Measurements from ENCODE around the gene EPHB2. TPM values are rescaled to one million over a fixed set of nuclear protein-coding genes. Genes with fewer than 3 reads are reported as not detected.

The EPHB2 gene
- total RNA-seq, 2 donors from 2014 or later: 11.4 to 17.4 TPM

- intact Hi-C loops (cut with DNase I): no loop called here
Observed at GRCh38 chr1:22745669-22746585, 35.3 kb downstream of the EPHB2 start.

GRCh38 chr1:22747021-22747734 lies 36.5 kb downstream of the EPHB2 start:
- intact Hi-C loops (cut with DNase I): no loop called here
- no peak for DNase-seq (ENCODE audit: low spot score)

More at GRCh38 chr1:22745669-22746585, 35.3 kb downstream of the EPHB2 start:
- DNase-seq (ENCODE audit: low spot score): no peak

DNA sequence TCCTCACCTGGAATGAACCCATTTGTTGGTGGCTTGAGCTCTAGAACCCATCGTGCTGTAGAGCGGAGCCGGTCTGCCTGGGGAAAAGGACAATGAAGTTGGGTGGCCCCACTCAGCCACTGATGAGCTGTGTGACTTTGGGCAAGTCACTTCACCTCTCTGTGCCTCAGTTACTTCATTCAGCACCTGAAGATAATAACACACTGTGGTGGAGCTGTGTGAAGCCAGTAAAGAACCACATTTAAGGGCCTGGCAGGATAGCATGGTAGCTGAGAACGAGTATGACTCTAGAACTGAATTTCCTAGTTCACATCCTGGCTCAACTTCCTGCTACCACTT lies 37.1 kb downstream of the EPHB2 start:
- no peak for DNase-seq (ENCODE audit: low spot score)
- intact Hi-C loops (cut with DNase I): no loop called here

- no peak for DNase-seq (ENCODE audit: low spot score)
- intact Hi-C loops (cut with DNase I): no loop called here
Observed at GRCh38 chr1:22749503-22749902, 38.9 kb downstream of the EPHB2 start.

- no peak for DNase-seq (ENCODE audit: low spot score)
- intact Hi-C loops (cut with DNase I): no loop called here
Observed at GRCh38 chr1:22749919-22750684, 39.5 kb downstream of the EPHB2 start.

- intact Hi-C loops (cut with DNase I): no loop called here
- no peak for DNase-seq (ENCODE audit: low spot score)
Observed at GRCh38 chr1:22750685-22751051, 40.0 kb downstream of the EPHB2 start.

- intact Hi-C loops (cut with DNase I): no loop called here
- DNase-seq (ENCODE audit: low spot score): no peak
Observed at GRCh38 chr1:22751124-22751531, 40.5 kb downstream of the EPHB2 start.

- intact Hi-C loops (cut with DNase I): no loop called here
- DNase-seq (ENCODE audit: low spot score): no peak
Observed at GRCh38 chr1:22752339-22752738, 41.7 kb downstream of the EPHB2 start.

GRCh38 chr1:22753481-22753971 lies 42.9 kb downstream of the EPHB2 start:
- no peak for DNase-seq (ENCODE audit: low spot score)
- intact Hi-C loops (cut with DNase I): no loop called here

GRCh38 chr1:22754106-22754768 lies 43.6 kb downstream of the EPHB2 start:
- intact Hi-C loops (cut with DNase I): no loop called here
- DNase-seq (ENCODE audit: low spot score): no peak

DNA sequence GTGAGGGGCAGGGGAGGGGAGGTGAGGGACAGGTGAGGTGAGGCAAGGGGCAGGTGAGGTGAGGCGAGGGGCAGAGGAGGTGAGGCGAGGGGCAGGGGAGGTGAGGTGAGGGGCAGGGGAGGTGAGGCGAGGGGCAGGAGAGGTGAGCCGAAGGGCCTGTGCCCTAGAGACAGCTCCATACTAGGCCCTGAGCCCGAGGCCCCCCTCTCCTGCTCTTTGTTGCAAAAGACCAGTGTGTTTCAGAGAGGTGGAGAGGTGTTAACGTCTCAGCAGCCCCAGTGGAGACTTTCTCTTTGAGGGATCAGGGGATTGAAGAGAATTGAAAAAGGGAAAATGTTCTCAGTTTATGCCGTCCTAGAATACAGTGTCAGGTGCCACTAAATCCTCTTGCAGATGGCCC lies 44.2 kb downstream of the EPHB2 start:
- no peak for DNase-seq (ENCODE audit: low spot score)
- intact Hi-C loops (cut with DNase I): no loop called here

DNA sequence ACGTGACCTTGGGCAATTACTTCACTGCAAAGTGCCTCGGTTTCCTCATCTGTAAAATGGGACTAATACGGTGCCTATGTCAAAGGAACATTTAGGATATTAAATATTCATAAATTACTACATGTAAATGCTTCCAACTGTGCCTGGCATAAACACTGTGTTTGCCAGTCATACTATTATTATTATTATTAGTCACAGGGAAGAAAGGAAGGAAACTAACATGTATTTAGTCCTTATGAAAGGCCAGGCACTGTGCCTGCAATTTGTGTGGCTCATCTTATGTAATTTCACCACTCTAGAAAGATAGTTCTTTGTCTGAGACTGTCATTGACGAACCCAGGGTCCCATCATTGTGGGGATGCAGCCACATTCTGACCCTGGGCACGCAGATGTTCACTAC lies 45.0 kb downstream of the EPHB2 start:
- intact Hi-C loops (cut with DNase I): no loop called here
- DNase-seq (ENCODE audit: low spot score): no peak

- intact Hi-C loops (cut with DNase I): no loop called here
- no peak for DNase-seq (ENCODE audit: low spot score)
Observed at GRCh38 chr1:22756125-22756735, 45.6 kb downstream of the EPHB2 start.

DNA sequence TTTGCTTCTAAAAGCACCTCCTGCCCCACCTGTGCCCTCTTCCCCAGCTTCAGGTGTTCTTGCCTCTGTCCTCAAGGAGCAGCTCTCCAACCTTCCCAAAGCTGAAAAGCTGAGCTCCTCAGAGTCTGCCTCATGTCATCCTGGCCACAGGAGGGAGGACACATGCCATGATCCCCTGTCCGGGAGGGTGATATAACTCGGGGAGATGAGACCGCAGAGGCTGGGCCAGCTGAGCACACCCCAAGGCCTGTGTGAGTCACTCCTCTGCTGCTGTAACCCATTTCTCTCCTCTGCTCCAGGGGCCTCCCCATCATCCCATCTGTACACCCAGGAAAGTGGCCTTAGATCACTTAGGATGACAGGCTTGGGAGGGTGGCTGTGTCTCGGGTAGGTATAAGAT lies 49.8 kb downstream of the EPHB2 start:
- intact Hi-C loops (cut with DNase I): no loop called here
- DNase-seq (ENCODE audit: low spot score): no peak

DNA sequence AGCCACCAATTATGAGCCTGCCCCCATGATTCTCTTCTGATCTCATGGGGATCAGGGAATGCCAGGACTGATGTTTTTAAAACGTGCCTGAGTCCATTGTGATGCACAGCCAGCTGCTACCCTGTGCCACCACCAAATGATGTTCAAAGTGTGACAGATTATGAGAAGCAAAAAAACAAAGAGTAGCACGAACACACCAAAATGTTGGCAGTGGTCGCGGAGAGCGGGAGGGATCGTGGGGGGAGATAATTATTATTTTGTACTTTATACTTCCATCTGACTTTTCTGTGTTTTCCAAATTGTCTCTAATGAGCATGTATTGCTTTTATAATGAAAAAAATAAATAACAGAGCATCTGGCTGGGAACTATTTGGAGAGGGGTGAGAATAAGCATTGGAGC lies 50.5 kb downstream of the EPHB2 start:
- no peak for DNase-seq (ENCODE audit: low spot score)
- intact Hi-C loops (cut with DNase I): no loop called here

GRCh38 chr1:22761821-22762220 lies 51.2 kb downstream of the EPHB2 start:
- intact Hi-C loops (cut with DNase I): no loop called here

DNA sequence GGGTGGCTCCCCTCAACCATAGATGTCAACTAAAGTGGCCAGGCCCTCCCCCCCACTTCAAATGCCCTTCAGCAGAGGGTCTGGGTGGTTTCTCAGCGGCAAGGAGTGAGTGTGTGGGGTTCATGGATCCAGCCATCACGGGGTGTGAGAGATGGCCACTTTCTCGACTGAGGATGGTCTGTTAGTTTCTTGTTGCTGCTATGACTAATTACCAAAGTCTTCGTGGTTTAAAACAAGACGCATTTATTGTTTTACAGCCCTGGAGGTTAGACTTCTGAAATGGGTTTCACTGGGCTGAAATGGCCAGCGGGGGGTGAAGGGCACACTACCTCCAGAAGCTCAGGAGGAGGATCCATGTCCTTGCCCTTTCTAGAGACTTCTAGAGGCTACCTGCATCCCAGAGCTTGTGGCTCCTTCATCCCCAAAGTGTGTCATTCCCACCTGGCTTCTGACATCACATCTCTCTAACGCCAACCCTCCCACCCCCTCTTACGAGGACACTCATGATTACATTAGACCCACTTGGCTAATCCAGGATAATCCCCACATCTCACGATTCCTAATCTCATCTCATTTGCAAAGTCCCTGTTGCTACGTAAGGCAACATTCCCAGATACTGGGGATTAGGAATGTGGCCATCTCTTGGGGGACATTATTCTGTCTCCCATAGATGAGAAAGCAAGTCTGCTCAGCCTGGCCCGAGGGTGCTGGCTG lies 53.0 kb downstream of the EPHB2 start:
- no peak for DNase-seq (ENCODE audit: low spot score)
- intact Hi-C loops (cut with DNase I): no loop called here

More at GRCh38 chr1:22761821-22762220, 51.2 kb downstream of the EPHB2 start:
- no peak for DNase-seq (ENCODE audit: low spot score)

DNA sequence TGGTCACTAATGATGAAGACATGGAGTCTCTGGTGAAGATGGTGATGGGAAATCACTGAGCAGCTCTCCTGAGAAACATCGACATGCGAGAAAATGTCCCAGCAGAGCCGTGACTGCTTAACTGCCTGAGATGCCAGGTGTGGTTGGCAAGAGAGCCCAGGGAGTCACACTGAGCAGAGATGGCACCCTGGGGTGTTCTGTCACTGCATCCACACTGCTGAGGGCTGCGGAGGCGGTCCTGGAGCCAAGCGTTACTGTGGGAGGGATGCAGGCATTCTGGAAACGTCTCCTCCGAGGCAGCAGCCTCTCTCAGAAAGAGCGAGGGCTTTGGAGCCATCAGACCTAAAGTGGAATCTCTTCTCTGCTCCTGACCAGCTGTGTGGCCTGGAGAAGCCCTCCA lies 57.2 kb downstream of the EPHB2 start:
- intact Hi-C loops (cut with DNase I): no loop called here
- DNase-seq (ENCODE audit: low spot score): no peak

Measured in posterior vena cava (tissue), 2 donors.